DMS 273 (cell line): ENCODE measurements around the gene CSRNP2.
"Not testable (repeated sequence)": the region's sequence is repeated elsewhere in the genome, so short reads cannot be mapped to it uniquely, and the experiment has no call there.

Source experiments
- DNase-seq: peaks from one replicate; lab custom pipeline; 2025; ENCODE audit not compliant: unreplicated experiment; lab: John Stamatoyannopoulos, UW

Gene CSRNP2

DNA sequence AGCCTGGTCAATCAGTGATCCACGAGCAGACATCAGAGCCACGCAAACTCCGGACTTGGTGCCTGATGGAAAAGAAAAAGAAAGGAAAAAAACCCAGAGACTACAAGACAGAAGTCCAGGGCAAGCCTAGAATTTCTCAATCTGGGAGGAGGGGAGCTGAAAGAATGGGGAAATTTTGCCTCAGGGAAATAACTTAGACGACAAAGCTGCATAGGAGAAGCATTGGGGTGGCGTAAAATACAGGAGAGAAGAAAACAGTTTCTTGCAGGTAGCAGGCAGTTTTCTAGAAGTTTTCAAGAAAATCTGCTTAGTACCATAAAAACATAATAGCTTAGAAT lies 54.6 kb downstream of the CSRNP2 start:
- no peak for DNase-seq

- peak; percentile 59 for DNase-seq
These were observed 55.1 kb downstream of the CSRNP2 start for GRCh38 chr12:51028126-51028812.

DNA sequence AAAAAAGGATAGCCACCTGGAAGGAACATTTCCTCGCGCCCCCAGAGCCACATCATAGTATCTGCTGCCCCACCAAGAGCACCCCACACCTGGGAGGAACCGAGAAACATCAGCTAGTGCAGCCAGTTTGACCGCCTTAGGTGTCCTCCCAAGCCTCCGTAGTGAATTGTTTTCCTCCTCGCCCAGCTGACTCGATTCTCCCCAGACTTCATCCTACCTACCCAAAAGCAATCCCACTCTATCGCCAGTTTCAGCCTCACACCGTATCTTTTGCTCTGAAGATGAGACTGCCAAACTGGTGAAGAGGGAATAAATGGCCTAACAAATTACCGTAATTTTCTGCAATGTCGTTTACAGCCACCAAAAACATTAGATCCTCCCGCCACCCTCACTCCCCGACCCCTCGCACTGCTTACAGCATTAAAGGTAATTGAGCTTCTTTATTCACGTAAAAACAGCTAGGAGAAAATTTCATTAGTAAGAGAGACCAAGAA lies 56.0 kb downstream of the CSRNP2 start:
- no peak for DNase-seq

GRCh38 chr12:51025836-51026638 lies 57.4 kb downstream of the CSRNP2 start, which contains the start of gene SLC11A2:
Gene SLC11A2, minus strand, starts transcription at chr12:51026384. Its CDS starts 15,656 bp downstream, at chr12:51010728.
- peak; percentile 97 for DNase-seq

GRCh38 chr12:51025338-51025835 lies 58.0 kb downstream of the CSRNP2 start:
- DNase-seq: peak; percentile 31

DNA sequence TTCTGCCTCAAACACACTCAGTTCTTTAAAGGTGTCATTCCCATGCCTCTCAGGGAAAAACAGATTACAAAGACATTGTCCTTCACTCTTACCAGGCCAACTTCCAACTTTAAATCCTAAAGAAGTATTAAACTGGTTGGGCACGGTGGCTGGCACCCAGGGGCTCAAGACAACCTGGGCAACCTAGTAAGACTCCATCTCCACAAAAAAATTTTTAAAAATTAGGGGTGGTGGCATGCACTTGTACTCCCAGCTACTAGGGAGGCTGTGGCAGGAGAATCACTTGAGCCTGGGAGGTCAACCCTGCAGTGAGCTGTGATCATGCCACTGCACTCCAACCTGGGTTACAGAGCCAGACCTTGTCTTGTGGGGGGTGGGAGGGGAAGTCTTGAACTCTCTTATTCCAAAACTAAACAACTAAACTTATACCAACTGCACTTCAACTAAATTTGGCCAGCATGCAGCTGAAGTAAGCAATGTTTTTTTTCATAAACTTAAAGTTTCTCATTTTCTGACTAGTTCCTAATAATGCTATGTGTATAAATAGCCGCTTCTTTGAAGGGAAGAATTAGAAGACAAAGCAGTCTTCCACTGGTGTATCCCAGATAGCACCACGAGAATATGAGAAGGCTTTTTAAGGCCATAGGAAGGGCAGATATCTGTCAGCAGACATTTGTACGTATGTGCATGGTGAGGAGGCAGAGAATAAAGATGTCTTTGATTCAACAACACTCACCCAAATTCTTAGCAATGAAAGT lies 59.6 kb downstream of the CSRNP2 start:
- no peak for DNase-seq

DNA sequence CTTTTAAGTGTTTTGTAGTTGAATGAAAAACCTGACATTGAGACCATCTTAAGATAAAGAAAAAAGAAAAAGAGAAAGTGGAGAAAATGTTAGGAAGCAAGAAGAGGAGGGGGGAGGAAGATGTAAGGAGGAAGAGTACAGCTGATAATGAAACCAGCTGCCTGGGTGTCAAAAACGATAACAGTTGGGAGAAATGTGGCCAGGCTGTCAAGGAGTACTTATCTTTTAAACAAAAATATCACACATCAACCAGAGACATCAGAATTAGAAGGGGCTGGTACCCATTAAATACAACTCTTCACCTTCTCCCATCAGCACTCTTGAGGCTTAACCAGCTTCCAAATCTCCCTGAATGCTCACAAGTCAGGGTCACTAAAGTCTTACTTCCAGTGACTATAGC lies 61.7 kb downstream of the CSRNP2 start:
- DNase-seq: no peak

DNA sequence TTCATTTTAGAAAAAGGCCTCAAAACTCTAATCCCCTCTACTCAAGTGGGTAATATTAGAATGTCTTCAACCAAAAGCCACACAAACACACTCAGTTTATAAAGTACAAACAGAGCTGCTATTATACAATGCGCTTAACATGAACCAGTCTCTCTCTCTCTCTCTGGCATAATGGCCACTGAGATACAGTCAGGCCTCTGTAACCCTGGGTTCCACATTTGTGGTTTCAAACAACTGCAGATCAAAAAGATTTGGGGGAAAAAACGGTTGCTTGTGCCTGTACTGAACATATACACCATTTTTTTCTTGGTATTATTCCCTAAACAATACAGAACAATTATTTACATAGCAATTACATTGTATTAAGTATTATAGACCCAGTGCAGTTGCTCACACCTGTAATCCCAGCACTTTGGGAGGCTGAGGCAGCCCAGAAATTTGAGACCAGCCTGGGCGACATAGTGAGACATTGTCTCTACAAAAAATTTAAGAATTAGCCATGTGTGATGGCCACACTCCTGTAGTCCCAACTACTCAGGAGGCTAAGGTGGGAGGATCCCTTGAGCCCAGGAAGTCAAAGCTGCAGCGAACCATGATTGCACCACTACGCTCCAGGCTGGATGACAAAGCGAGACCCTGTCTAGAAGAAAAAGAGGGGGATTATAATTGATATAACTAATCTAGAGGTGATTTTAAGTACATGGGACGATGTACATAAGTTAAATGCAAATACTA lies 62.8 kb downstream of the CSRNP2 start:
- DNase-seq: no peak

DNA sequence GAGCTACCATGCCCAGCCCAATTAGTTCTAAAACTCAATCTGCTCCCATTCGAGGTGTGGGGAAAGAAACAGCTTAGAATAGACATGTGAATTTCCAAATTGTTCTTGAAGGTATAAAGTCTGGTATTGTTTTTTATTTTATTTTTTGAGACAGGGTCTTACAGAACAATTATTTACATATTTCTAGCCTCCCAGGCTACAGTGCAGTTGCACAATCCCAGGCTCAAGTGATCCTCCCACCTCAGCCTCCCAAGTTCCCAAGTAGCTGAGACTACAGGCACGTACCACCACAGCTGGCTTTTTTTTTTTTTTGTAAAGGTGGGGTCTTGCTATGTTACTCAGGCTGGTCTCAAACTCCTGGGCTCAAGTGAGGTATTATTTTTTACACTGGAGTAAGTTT lies 63.5 kb downstream of the CSRNP2 start:
- no peak for DNase-seq

DNA sequence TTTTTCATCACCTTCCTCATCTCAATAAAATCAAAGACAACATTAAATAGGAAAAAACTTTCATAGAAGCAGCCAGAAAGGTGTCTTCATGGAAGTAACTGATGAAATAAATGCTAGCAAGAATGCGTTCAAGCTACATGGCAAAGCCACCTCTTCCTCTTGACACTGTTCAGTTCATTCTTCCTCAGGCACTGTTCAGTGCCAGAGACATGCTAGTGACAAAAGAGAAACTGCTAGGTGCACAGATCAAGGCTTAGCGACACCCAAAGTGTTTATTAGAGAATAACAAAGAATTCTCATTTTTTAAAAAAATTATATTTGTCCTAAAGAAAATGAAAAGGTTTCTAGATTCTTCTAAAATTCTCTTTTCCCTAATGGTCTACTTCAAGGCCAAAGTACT lies 64.4 kb downstream of the CSRNP2 start:
- no peak for DNase-seq

- DNase-seq: no peak
These were observed 65.9 kb downstream of the CSRNP2 start for GRCh38 chr12:51017452-51017851.

GRCh38 chr12:51014467-51014866 lies 68.9 kb downstream of the CSRNP2 start:
- not testable (repeated sequence) for DNase-seq

DNA sequence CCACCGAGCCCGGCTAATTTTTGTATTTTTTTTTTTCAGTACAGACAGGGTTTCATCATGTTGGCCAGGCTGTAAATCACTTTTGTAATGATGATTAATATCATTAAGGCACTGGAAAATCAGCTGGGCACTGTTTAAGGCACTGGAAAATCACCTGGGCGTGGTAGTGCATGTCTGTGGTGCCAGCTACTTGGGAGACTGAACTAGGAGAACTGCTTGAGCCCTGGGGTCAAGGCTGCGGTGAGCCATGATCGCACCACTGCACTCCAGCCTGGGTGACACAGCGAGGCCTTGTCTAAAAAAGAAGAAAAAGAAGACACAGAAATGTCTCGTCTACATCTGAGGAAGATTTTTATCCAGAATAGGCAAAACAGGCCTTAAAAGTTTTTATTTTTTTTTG lies 70.0 kb downstream of the CSRNP2 start:
- DNase-seq: no peak

DNA sequence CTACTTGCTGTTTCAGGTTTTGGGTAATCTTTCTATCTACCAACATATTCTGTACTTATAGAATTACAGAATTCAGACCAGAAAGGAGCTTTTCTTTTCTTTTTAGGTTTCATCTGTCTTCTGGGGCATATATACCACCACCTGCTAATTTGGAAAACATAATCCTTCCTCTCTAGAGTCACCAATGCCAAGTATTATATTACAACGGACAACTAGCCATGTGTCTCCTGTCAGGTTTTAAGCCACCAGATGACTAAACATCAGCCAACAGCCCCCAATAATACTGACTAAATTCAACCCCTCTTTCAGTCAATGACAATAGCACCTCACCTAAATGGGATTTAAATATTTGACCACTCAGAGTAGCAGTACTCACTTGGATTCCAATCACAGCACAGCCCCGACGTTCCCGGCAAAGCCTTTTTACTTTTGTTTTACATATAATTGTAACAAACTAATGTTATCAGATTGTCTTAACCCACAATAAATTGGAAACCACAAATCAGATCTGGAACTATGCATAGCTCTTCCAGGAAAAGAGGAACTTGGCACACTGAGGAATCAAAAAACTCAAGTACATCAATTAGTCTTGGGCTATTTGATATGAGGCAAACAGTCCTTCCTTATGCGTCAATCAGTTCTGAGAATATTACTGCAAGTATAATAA lies 70.7 kb downstream of the CSRNP2 start:
- peak; percentile 20 for DNase-seq

DNA sequence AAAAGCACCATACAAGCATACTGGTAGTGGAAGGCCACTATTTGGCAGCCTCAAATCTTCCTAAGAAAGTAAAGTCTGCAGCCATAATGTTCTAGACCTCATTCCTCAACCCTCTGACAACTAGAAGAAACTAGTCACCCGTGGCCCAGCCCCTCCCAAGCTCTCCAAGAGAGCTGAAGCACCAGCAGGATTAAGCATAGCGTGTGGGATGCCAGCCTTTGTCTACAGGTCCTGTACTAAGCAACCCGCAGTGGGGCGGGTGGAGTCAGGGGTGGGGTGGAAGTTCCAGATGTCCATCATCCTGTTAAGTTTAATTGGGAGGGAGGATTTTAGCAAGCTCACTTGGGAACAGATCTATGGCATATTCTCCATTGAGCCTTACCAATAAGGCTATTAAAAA lies 71.4 kb downstream of the CSRNP2 start:
- DNase-seq: peak; percentile 62
